MG63 (cell line): Measurements from ENCODE around the gene LRCH3. TPM values are rescaled to one million over a fixed set of nuclear protein-coding genes. Genes with fewer than 3 reads are reported as not detected.

ENCODE experiments used
- DNase-seq: peaks from one replicate; pipeline ENCODE4 v3.0.0-alpha.2; 2020
- H3K27me3 ChIP-seq: fragments of 250-450 bp; sonication (Bioruptor Pico); 2 replicates; pipeline ENCODE4 v1.5.1; 2020; ENCODE audit warnings: mild to moderate bottlenecking, moderate library complexity
- H3K36me3 ChIP-seq: fragments of 250-450 bp; sonication (Bioruptor Pico); 2 replicates; pipeline ENCODE4 v1.5.1; 2020; ENCODE audit warnings: mild to moderate bottlenecking, moderate library complexity
- H3K4me3 ChIP-seq: fragments of 250-450 bp; sonication (Bioruptor Pico); 2 replicates; pipeline ENCODE4 v1.5.1; 2020; ENCODE audit warnings: mild to moderate bottlenecking, moderate library complexity
- H3K9me3 ChIP-seq: fragments of 250-450 bp; sonication (Bioruptor Pico); 2 replicates; pipeline ENCODE4 v1.5.1; 2020; ENCODE audit warnings: mild to moderate bottlenecking, moderate library complexity
- total RNA-seq: library from RNA; depleted of rRNA; stranded (reverse); fragments of >200 nt; shearing (Covaris generic); gene quantifications from 2 replicates; pipeline ENCODE4 v1.2.3, GENCODE V29; 2014; ENCODE audit warnings: low replicate concordance

LRCH3 gene
- total RNA-seq, 1 experiment from 2014 or later: 20.3 TPM

GRCh38 chr3:197810901-197811300, 19.8 kb downstream of the LRCH3 start:
- no peak for DNase-seq
- H3K36me3 ChIP-seq: no peaks in the 10 kb centered on the region
- no peaks in the 10 kb centered on the region for H3K27me3 ChIP-seq
- no peaks in the 10 kb centered on the region for H3K9me3 ChIP-seq
- H3K4me3 ChIP-seq: no peak overlapping the region

DNA sequence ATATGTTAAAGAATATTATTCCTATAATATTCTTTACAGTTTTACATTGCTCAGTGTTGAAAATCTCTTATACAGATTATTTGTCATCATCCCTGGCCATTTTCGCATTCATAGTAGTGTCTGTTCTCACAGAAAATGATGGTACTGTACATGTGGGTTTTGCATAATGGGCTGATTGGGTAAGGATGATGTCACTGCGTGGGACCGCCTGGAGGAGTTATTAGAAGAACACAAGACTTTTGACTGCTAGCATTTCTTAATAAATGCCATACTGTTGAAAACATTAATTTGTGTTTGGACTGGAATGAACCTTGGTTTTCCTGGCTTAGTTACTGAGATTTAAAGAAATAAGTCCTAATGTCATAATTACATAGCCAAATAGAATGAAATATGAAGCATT, 20.3 kb downstream of the LRCH3 start:
- H3K4me3 ChIP-seq: no peak overlapping the region

GRCh38 chr3:197814372-197814771, 23.3 kb downstream of the LRCH3 start:
- Histone ChIP-seq H3K9me3 (no peaks in the 10 kb centered on the region), H3K36me3 (no peaks in the 10 kb centered on the region; the same call in 1 of the 2 replicates), H3K27me3 (no peaks in the 10 kb centered on the region), H3K4me3 (no peak overlapping the region)
- DNase-seq: no peak

More for the DNA sequence above, 20.3 kb downstream of the LRCH3 start:
- H3K27me3 ChIP-seq: no peaks in the 10 kb centered on the region
- H3K36me3 ChIP-seq: no peaks in the 10 kb centered on the region
- no peaks in the 10 kb centered on the region for H3K9me3 ChIP-seq
- DNase-seq: peak; percentile 73

- Histone ChIP-seq H3K9me3 (no peaks in the 10 kb centered on the region), H3K4me3 (no peak overlapping the region), H3K27me3 (no peaks in the 10 kb centered on the region), H3K36me3 (peaks cover 18% of the 10 kb centered on the region)
- no peak for DNase-seq
Measured at GRCh38 chr3:197820550-197821335, 29.7 kb downstream of the LRCH3 start.

DNA sequence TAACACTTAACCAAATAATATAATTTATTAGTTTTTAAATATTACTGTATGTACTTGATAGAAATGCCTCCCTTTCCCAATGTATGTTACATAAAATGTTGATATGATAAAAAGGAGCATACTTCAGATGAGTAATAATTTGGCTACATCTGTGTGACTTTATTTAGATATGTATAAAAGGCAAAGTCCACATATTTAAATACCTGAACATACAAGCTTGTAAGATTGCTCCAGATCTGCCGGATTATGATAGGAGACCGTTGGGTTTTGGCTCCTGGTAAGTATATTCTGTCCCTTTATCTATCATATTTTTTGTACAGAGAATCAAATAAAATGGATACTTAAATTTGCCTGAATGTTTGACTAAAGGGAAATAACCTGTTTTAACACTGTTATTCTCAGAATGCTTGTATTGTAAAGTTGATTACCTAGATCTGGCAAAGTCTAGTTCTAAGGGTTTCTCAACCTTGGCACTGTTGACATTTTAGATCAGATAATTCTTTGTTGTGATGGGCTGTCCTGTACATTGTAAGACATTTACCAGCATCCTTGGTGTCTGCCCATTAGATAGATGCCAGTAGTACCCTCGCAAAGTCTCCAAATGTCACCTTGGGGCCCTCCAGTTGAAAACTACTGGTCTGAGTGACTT, 38.5 kb downstream of the LRCH3 start:
- Histone ChIP-seq H3K9me3 (no peaks in the 10 kb centered on the region), H3K36me3 (peaks cover 50% of the 10 kb centered on the region), H3K27me3 (no peaks in the 10 kb centered on the region), H3K4me3 (no peak overlapping the region)
- no peak for DNase-seq

- H3K4me3 ChIP-seq: no peak overlapping the region
- no peaks in the 10 kb centered on the region for H3K27me3 ChIP-seq
- no peaks in the 10 kb centered on the region for H3K9me3 ChIP-seq
- peaks cover 54% of the 10 kb centered on the region for H3K36me3 ChIP-seq
- no peak for DNase-seq
Measured at GRCh38 chr3:197830308-197830966, 39.4 kb downstream of the LRCH3 start.

GRCh38 chr3:197830967-197831313, 39.9 kb downstream of the LRCH3 start:
- no peaks in the 10 kb centered on the region for H3K27me3 ChIP-seq
- H3K36me3 ChIP-seq: peaks cover 59% of the 10 kb centered on the region
- H3K4me3 ChIP-seq: no peak overlapping the region
- H3K9me3 ChIP-seq: no peaks in the 10 kb centered on the region
- DNase-seq: no peak

GRCh38 chr3:197833930-197834715, 43.1 kb downstream of the LRCH3 start:
- peaks cover 54% of the 10 kb centered on the region for H3K36me3 ChIP-seq
- no peak overlapping the region for H3K4me3 ChIP-seq
- H3K9me3 ChIP-seq: no peaks in the 10 kb centered on the region
- no peaks in the 10 kb centered on the region for H3K27me3 ChIP-seq
- DNase-seq: no peak

DNA sequence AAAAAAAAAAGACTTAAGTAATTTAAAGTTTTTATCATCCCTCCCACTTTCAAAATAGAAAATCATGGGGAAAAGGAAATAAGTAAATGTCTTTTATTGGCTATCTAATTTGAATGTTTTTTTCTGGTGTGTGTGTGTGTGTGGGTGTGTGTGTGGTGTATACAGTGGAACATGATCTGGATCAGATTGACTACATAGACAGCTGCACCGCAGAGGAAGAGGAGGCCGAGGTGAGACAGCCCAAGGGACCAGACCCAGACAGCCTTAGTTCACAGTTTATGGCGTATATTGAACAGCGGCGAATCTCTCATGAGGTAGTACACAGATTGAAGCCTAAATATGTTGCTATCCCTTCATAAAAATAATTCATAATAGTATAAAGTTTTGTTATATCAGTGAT, 44.5 kb downstream of the LRCH3 start:
- no peaks in the 10 kb centered on the region for H3K9me3 ChIP-seq
- peaks cover 53% of the 10 kb centered on the region for H3K36me3 ChIP-seq
- H3K4me3 ChIP-seq: no peak overlapping the region
- no peaks in the 10 kb centered on the region for H3K27me3 ChIP-seq
- DNase-seq: no peak

GRCh38 chr3:197836244-197836643, 45.2 kb downstream of the LRCH3 start:
- no peaks in the 10 kb centered on the region for H3K27me3 ChIP-seq
- peaks cover 53% of the 10 kb centered on the region for H3K36me3 ChIP-seq
- no peaks in the 10 kb centered on the region for H3K9me3 ChIP-seq
- H3K4me3 ChIP-seq: no peak overlapping the region
- no peak for DNase-seq

- Histone ChIP-seq H3K27me3 (no peaks in the 10 kb centered on the region), H3K36me3 (peaks cover 50% of the 10 kb centered on the region), H3K9me3 (no peaks in the 10 kb centered on the region), H3K4me3 (no peak overlapping the region)
- no peak for DNase-seq
Measured at GRCh38 chr3:197837282-197837681, 46.2 kb downstream of the LRCH3 start.

DNA sequence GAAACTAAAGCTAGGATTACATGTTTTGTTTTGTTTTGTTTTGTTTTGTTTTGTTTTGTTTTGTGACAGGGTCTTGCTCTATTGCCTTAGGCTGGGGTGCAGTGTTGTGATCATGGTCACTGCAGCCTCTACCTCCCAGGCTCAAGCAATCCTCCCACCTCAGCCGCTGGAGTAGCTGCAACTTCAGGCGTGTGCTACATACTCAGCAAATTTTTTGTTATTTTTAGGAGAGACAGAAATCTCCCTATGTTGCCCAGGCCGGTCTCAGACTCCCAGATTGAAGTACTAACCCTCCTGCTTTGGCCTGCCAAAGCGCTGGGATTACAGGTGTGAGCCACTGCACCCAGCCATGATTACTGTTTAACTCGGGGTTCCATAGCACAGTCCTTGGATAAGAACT, 50.7 kb downstream of the LRCH3 start:
- H3K36me3 ChIP-seq: peaks cover 47% of the 10 kb centered on the region
- H3K27me3 ChIP-seq: no peaks in the 10 kb centered on the region
- H3K4me3 ChIP-seq: no peak overlapping the region
- no peak for DNase-seq
- no peaks in the 10 kb centered on the region for H3K9me3 ChIP-seq

GRCh38 chr3:197846491-197846890, 55.4 kb downstream of the LRCH3 start:
- Histone ChIP-seq H3K36me3 (peaks cover 55% of the 10 kb centered on the region), H3K27me3 (no peaks in the 10 kb centered on the region), H3K9me3 (no peaks in the 10 kb centered on the region), H3K4me3 (no peak overlapping the region)
- no peak for DNase-seq

GRCh38 chr3:197847866-197848401, 56.9 kb downstream of the LRCH3 start:
- no peaks in the 10 kb centered on the region for H3K27me3 ChIP-seq
- H3K4me3 ChIP-seq: no peak overlapping the region
- H3K9me3 ChIP-seq: no peaks in the 10 kb centered on the region
- H3K36me3 ChIP-seq: peaks cover 48% of the 10 kb centered on the region
- no peak for DNase-seq

DNA sequence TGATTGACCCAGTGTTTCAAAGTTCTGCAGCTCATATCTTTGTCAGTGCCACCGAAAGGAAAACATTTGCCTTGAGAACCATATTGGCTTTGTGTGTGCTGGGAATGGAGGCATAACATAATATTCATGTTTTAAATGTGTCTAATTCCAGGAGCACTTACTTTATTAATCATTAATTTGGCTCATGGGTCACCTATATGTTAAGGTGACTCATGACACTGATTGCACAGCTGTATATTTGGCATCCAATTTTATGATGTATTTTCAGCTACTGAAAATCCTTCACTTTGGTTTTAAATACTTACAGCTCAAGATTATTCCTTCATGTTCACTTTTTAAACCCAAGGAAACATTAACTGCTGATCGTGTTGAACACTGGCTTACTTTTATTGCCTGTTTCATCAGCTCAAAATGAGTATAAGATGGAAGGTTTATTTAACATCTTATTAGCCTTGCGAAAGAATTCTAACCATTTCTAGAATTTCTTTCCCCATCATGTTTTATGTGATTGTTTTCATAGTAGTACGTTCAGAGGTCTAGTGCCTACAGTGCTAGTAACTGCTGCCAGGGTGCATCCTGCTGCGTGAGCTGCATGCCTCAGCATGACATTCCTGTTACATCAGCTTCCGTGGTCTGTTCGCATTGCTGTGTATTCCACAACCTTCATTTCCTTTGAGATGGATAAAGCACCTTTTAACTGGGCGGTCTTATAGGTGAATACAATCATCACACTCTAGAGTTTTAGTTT, 63.7 kb downstream of the LRCH3 start:
- Histone ChIP-seq H3K4me3 (no peak overlapping the region), H3K9me3 (no peaks in the 10 kb centered on the region), H3K27me3 (no peaks in the 10 kb centered on the region), H3K36me3 (peaks cover 33% of the 10 kb centered on the region)
- DNase-seq: peak; percentile 37

DNA sequence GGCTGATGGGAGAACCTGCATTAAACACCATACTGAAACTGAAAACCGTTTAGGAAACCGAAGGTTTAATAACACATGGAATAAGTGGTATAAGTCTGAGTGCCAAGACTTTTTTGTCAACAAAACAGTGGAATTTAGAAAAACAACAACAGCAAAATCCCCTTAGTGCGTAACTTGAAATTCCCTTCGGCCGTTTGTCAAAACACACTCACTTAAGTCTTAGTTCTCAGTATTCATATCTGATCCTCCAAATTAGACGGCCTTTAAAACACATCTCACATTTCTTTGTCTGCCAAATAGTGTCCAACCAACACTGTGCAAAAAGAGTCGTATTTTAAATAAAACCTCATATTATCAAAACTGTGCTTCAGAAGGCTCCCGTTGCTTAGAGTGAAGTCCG, 64.5 kb downstream of the LRCH3 start:
- no peak for DNase-seq
- H3K4me3 ChIP-seq: no peak overlapping the region
- peaks cover 30% of the 10 kb centered on the region for H3K36me3 ChIP-seq
- no peaks in the 10 kb centered on the region for H3K9me3 ChIP-seq
- H3K27me3 ChIP-seq: no peaks in the 10 kb centered on the region
